ENCODE measurements around the gene AGR2. TPM values are rescaled to one million over a fixed set of nuclear protein-coding genes. Genes with fewer than 3 reads are reported as not detected.

Gene AGR2
- total RNA-seq, 2 donors from 2014 or later, result 1,572 to 2,751 TPM

- no peak overlapping the region for H3K4me3 ChIP-seq
- DNase-seq, result no peak
- H3K9ac ChIP-seq (ENCODE audit: low read depth in 2 of 2, low read length in 2 of 2), result no peak overlapping the region
- no peaks in the 10 kb centered on the region for H3K9me3 ChIP-seq
- TF ChIP-seq, protein P1, sequence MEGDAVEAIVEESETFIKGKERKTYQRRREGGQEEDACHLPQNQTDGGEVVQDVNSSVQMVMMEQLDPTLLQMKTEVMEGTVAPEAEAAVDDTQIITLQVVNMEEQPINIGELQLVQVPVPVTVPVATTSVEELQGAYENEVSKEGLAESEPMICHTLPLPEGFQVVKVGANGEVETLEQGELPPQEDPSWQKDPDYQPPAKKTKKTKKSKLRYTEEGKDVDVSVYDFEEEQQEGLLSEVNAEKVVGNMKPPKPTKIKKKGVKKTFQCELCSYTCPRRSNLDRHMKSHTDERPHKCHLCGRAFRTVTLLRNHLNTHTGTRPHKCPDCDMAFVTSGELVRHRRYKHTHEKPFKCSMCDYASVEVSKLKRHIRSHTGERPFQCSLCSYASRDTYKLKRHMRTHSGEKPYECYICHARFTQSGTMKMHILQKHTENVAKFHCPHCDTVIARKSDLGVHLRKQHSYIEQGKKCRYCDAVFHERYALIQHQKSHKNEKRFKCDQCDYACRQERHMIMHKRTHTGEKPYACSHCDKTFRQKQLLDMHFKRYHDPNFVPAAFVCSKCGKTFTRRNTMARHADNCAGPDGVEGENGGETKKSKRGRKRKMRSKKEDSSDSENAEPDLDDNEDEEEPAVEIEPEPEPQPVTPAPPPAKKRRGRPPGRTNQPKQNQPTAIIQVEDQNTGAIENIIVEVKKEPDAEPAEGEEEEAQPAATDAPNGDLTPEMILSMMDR (IDR thresholded peaks at IDR 0.05), result no peak
- no peaks in the 10 kb centered on the region for H3K36me3 ChIP-seq
- intact Hi-C loops (cut with DNase I), result no loop called here
- no peak overlapping the region for H3K27ac ChIP-seq
- no peaks in the 10 kb centered on the region for H3K27me3 ChIP-seq
- H3K4me1 ChIP-seq, result no peaks in the 10 kb centered on the region
Measured at GRCh38 chr7:16758631-16759611, 45.9 kb downstream of the AGR2 start.

DNA sequence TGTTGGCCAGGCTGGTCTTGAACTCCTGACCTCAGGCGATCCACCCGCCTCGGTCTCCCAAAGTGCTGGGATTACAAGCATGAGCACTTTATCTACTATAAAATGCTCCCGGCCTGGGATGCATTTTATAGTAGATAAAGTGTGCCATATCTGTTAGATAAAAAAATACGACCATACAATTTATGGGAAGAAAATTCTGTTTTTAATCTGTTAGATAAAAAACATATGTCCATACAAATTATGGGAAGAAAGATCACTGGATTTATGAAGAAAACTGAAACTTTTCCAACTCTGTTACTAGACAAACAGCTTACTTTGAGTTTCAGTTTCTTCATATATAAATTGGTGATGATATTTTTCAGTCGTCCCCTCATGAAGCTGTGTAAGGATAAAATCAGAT lies 46.8 kb downstream of the AGR2 start:
- no peak for DNase-seq
- Histone ChIP-seq H3K9ac (ENCODE audit: low read depth in 2 of 2, low read length in 2 of 2) (no peak overlapping the region), H3K36me3 (no peaks in the 10 kb centered on the region), H3K9me3 (no peaks in the 10 kb centered on the region), H3K27ac (no peak overlapping the region), H3K4me3 (no peak overlapping the region), H3K4me1 (no peaks in the 10 kb centered on the region), H3K27me3 (no peaks in the 10 kb centered on the region)
- intact Hi-C loops (cut with DNase I), result no loop called here
- TF ChIP-seq, protein P1 (IDR thresholded peaks at IDR 0.05), result no peak

GRCh38 chr7:16755397-16755796 lies 49.4 kb downstream of the AGR2 start:
- H3K9ac ChIP-seq (ENCODE audit: low read depth in 2 of 2, low read length in 2 of 2), result peak overlapping the region in 1 of 2 donors; percentile 90
- H3K4me3 ChIP-seq, result peak overlapping the region; percentile 87
- no peaks in the 10 kb centered on the region for H3K4me1 ChIP-seq
- TF ChIP-seq, protein P1 (IDR thresholded peaks at IDR 0.05), result no peak
- DNase-seq, result no peak
- H3K36me3 ChIP-seq, result no peaks in the 10 kb centered on the region
- no peaks in the 10 kb centered on the region for H3K9me3 ChIP-seq
- peak overlapping the region; percentile 83 for H3K27ac ChIP-seq
- intact Hi-C loops (cut with DNase I), result no loop called here
- H3K27me3 ChIP-seq, result no peaks in the 10 kb centered on the region

DNA sequence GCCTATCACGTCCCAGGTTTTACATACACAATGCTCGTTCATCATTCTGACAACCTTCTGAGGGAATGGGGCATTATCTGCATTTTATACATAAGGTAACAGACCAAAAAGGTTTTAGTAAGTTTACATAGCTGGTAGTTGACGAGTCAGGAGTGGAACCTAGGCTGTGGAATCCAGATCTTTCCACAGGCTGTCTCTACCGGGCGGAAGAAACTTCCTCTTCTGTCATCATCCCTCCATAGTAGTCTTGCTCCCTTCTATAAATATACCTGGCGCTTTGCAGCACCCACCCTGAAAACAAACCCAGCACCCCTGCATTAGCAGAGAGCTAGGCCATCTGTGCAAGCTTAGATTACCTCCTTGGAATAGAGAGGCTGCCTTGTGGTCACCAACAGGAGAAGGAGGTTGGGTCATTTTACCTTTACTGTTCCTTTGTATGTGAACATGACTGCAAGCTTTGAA lies 49.9 kb downstream of the AGR2 start:
- Histone ChIP-seq H3K9ac (ENCODE audit: low read depth in 2 of 2, low read length in 2 of 2) (peak overlapping the region; percentile 57 to 90), H3K4me3 (peak overlapping the region; percentile 87), H3K4me1 (no peaks in the 10 kb centered on the region), H3K27ac (peak overlapping the region; percentile 83), H3K27me3 (no peaks in the 10 kb centered on the region), H3K9me3 (no peaks in the 10 kb centered on the region), H3K36me3 (no peaks in the 10 kb centered on the region)
- intact Hi-C loops (cut with DNase I), result no loop called here
- TF ChIP-seq, protein P1 (IDR thresholded peaks at IDR 0.05), result no peak
- peak; percentile 52 for DNase-seq

DNA sequence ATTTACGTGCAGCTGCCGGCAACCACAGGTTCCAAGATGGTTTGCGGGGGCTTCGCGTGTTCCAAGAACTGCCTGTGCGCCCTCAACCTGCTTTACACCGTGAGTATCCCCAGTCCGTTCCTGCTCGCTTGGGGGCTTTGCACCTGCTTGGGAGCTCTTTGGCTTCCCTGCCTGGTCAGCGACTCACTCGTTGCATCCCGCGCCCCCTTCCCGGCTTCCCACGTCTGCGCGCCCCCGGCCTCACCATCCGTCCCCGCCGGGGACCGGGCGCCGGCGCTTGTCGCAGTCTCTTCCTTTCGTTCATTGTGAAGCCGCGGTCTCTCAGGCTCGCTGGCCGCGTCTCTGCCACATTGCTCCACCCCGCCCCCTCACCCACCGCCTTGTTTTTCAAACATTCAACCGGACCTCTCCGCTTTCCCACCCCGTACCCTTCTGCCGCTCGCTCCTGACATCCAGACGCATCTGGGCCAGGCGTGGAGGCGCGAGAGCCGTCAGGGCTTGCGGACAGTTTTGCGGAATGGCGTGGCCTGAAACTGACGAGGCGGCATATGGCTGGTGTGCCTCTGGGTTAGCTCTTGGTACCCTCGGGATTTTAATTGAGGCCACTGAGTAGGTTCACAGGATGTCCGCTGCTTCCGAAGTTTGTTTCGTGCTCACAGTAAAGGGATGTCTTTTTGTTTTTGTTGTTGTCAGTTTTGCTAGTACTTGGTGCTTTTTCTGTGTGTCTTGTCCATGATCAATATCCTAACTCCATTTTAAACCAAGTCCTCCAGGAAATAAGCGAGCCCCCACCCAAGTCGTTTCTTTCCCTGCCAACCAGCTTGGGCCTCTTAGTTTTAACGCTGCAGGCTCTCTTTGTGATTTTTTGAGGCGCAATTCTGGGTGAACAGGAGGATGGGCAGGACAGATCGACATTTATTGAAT lies 50.6 kb downstream of the AGR2 start:
- Histone ChIP-seq H3K27me3 (no peaks in the 10 kb centered on the region), H3K27ac (peak overlapping the region; percentile 83), H3K36me3 (no peaks in the 10 kb centered on the region), H3K9me3 (no peaks in the 10 kb centered on the region), H3K4me1 (no peaks in the 10 kb centered on the region), H3K4me3 (peak overlapping the region; percentile 87), H3K9ac (ENCODE audit: low read depth in 2 of 2, low read length in 2 of 2) (peak overlapping the region; percentile 57 to 90)
- intact Hi-C loops (cut with DNase I), result no loop called here
- TF ChIP-seq, protein P1 (IDR thresholded peaks at IDR 0.05), result no peak
- peak; percentile 62 for DNase-seq
